ENCODE measurements around the gene CYTH3. TPM values are rescaled to one million over a fixed set of nuclear protein-coding genes. Genes with fewer than 3 reads are reported as not detected.

The CYTH3 gene
- total and polyA plus RNA-seq, 2 of the 4 experiments (the other 2 are of a cell fraction): 14.2 to 34.8 TPM

- no TSS peak for BruUV-seq (replicated peaks)
These were observed 125.8 kb downstream of the CYTH3 start for GRCh38 chr7:6146666-6147065.

More at GRCh38 chr7:6146666-6147065, 125.8 kb downstream of the CYTH3 start:
- Histone ChIP-seq H2BK120ac (ENCODE audit: low read depth, low read length) (no peak overlapping the region), H4K8ac (ENCODE audit: low read depth in 2 of 2, low read length in 2 of 2) (no peak overlapping the region), H3K9me1 (ENCODE audit: insufficient read depth, low read length) (peaks cover 5% of the 10 kb centered on the region; the same call in 1 of the 2 replicates), H3K4me1 (ENCODE audit: control insufficient read depth, insufficient read depth, low read length) (no peaks in the 10 kb centered on the region), H2AK5ac (ENCODE audit: low read depth, low read length) (no peak overlapping the region), H2BK5ac (ENCODE audit: low read depth, low read length, poor library complexity, severe bottlenecking) (no peak overlapping the region), H4K20me1 (ENCODE audit: insufficient read depth, low read length) (no peaks in the 10 kb centered on the region), H3K56ac (ENCODE audit: extremely low read depth, insufficient read depth, low read length) (no peak overlapping the region), H3K9ac (ENCODE audit: low read depth, low read length) (no peak overlapping the region), H2AFZ (replicated peaks; ENCODE audit: low read length, poor library complexity) (no peak overlapping the region), H3K18ac (ENCODE audit: low read depth, low read length) (no peak overlapping the region), H2AK9ac (replicated peaks; ENCODE audit: low read depth, low read length, poor library complexity) (no peak overlapping the region), H3K4me2 (ENCODE audit: low read depth, low read length) (no peak overlapping the region), H2BK20ac (ENCODE audit: low read depth, low read length) (no peak overlapping the region), H3K4me3 (ENCODE audit: insufficient read depth, low read depth, low read length) (no peak overlapping the region), H3K27me3 (ENCODE audit: control insufficient read depth, insufficient read depth, low read length) (no peaks in the 10 kb centered on the region), H3K9me3 (ENCODE audit: control insufficient read depth, insufficient read depth, low read length) (no peaks in the 10 kb centered on the region), H3K79me1 (ENCODE audit: low read depth in 1 of 2, low read length in 2 of 2) (peaks cover under 1 to 13% of the 10 kb centered on the region in 2 experiments; a peak in 3 of 4 replicates), H4K91ac (ENCODE audit: insufficient read depth, low read depth, low read length) (no peak overlapping the region), H4K5ac (ENCODE audit: low read depth, low read length) (no peak overlapping the region), H3K36me3 (ENCODE audit: control insufficient read depth, insufficient read depth, low read length) (peaks cover 62% of the 10 kb centered on the region), H3K27ac (ENCODE audit: insufficient read depth, low read length) (no peak overlapping the region), H3K14ac (replicated peaks; ENCODE audit: low read depth, low read length) (no peak overlapping the region), H3K4ac (ENCODE audit: low read depth, low read length) (no peak overlapping the region), H3K23ac (ENCODE audit: low read depth, low read length) (no peak overlapping the region), H2BK15ac (ENCODE audit: low read depth, low read length) (no peak overlapping the region)
- ChIA-PET POLR2A (ENCODE audit: unreplicated experiment) (no interaction called here), CTCF (interaction anchor here (0.7 kb wide), 1 partner anchor 14 kb away, joined by 4 read pairs; no protein-coding TSS in a partner anchor)
- WGBS, 2 experiments (ENCODE audit: extremely low coverage in 2 of 2, insufficient read length in 1 of 2): 100% methylated on average over 3 of the region's 8 CpGs; no CpG with 5 or more reads in 1 of the 2 experiments
- ATAC-seq (ENCODE audit: low read depth) (no peak), DNase-seq (no peak)
- dilution Hi-C loops (cut with HindIII; ENCODE audit: low sequenced_read_pairs, unreplicated experiment) (no loop called here), intact Hi-C loops (cut with micrococcal nuclease) (no loop called here), in situ Hi-C loops (cut with MboI; ENCODE audit: low sequenced_read_pairs) (no loop called here)
- TF ChIP-seq POLR2A (IDR thresholded peaks at IDR 0.05; ENCODE audit: low read depth, low read length): no peak
- TF ChIP-seq FOS (IDR thresholded peaks at IDR 0.05; ENCODE audit: low read depth, low read length): no peak
- TF ChIP-seq USF2 (IDR thresholded peaks at IDR 0.05; ENCODE audit: low read depth, low read length): no peak
- no peak for TF ChIP-seq MXI1 (IDR thresholded peaks at IDR 0.05; ENCODE audit: borderline replicate concordance, low read depth, low read length)
- TF ChIP-seq CTCF (conservative IDR thresholded peaks at IDR 0.05; ENCODE audit: low read depth, low read length): no peak
- TF ChIP-seq CHD1 (IDR thresholded peaks at IDR 0.05; ENCODE audit: low read depth, low read length): no peak
- TF ChIP-seq NFE2L2 (IDR thresholded peaks at IDR 0.05; ENCODE audit: low read depth, low read length): no peak
- TF ChIP-seq MAZ (IDR thresholded peaks at IDR 0.05; ENCODE audit: borderline replicate concordance, low read depth, low read length): no peak
- TF ChIP-seq BHLHE40 (IDR thresholded peaks at IDR 0.05; ENCODE audit: low read depth, low read length): no peak
- no peak for TF ChIP-seq CEBPB (IDR thresholded peaks at IDR 0.05; ENCODE audit: low read depth, low read length)
- TF ChIP-seq RCOR1 (IDR thresholded peaks at IDR 0.05; ENCODE audit: insufficient replicate concordance, low read length): no peak
- TF ChIP-seq RFX5 (IDR thresholded peaks at IDR 0.05; ENCODE audit: low read depth, low read length): no peak
- no peak for TF ChIP-seq MAFK (IDR thresholded peaks at IDR 0.05; ENCODE audit: low read depth, low read length)
- no peak for TF ChIP-seq ELK1 (IDR thresholded peaks at IDR 0.05; ENCODE audit: borderline replicate concordance, low read depth, low read length)
- TF ChIP-seq SMC3 (IDR thresholded peaks at IDR 0.05; ENCODE audit: low read depth, low read length): no peak
- no peak for TF ChIP-seq RAD21 (IDR thresholded peaks at IDR 0.05; ENCODE audit: low read length)
